ENCODE measurements around the gene ADGRL3.

Gene ADGRL3

GRCh38 chr4:61407642-61408618 is 207.8 kb downstream of the ADGRL3 start:
- TF ChIP-seq EZH2 (IDR thresholded peaks at IDR 0.05; ENCODE audit: borderline replicate concordance, low read depth, low read length, severe bottlenecking) (no peak), CTCF (IDR thresholded peaks at IDR 0.05; ENCODE audit: borderline replicate concordance, extremely low read depth, low read length, poor library complexity, severe bottlenecking) (no peak)
- Histone ChIP-seq H3K79me2 (ENCODE audit: insufficient read depth, low read length) (no peaks in the 10 kb centered on the region), H3K36me3 (ENCODE audit: insufficient read depth, low read length) (no peaks in the 10 kb centered on the region), H3K27me3 (ENCODE audit: insufficient read depth, low read length, poor library complexity) (no peaks in the 10 kb centered on the region), H4K20me1 (ENCODE audit: insufficient read depth, low read length) (no peaks in the 10 kb centered on the region), H3K27ac (ENCODE audit: low read length) (no peak overlapping the region), H3K4me3 (ENCODE audit: low read depth in 1 of 2, low read length in 2 of 2) (no peak overlapping the region), H2AFZ (ENCODE audit: low read depth, low read length) (no peak overlapping the region), H3K9me3 (ENCODE audit: insufficient read depth, low read length, severe bottlenecking) (no peaks in the 10 kb centered on the region), H3K9ac (ENCODE audit: low read depth, low read length) (no peak overlapping the region), H3K4me2 (ENCODE audit: insufficient read depth, low read length) (no peak overlapping the region), H3K4me1 (ENCODE audit: insufficient read depth, low read length) (no peaks in the 10 kb centered on the region)
- ATAC-seq (ENCODE audit: insufficient read depth, low read depth) (no peak), DNase-seq (no peak)

- H3K36me3 ChIP-seq (ENCODE audit: insufficient read depth, low read length), result no peaks in the 10 kb centered on the region
- no peak overlapping the region for H2AFZ ChIP-seq (ENCODE audit: low read depth, low read length)
- H3K4me3 ChIP-seq (ENCODE audit: low read depth in 1 of 2, low read length in 2 of 2), result no peak overlapping the region
- no peaks in the 10 kb centered on the region for H4K20me1 ChIP-seq (ENCODE audit: insufficient read depth, low read length)
- H3K79me2 ChIP-seq (ENCODE audit: insufficient read depth, low read length), result no peaks in the 10 kb centered on the region
- TF ChIP-seq EZH2 (IDR thresholded peaks at IDR 0.05; ENCODE audit: borderline replicate concordance, low read depth, low read length, severe bottlenecking) (no peak), CTCF (IDR thresholded peaks at IDR 0.05; ENCODE audit: borderline replicate concordance, extremely low read depth, low read length, poor library complexity, severe bottlenecking) (no peak)
- no peaks in the 10 kb centered on the region for H3K27me3 ChIP-seq (ENCODE audit: insufficient read depth, low read length, poor library complexity)
- DNase-seq (no peak), ATAC-seq (ENCODE audit: insufficient read depth, low read depth) (no peak)
- H3K4me1 ChIP-seq (ENCODE audit: insufficient read depth, low read length), result no peaks in the 10 kb centered on the region
- no peak overlapping the region for H3K9ac ChIP-seq (ENCODE audit: low read depth, low read length)
- H3K4me2 ChIP-seq (ENCODE audit: insufficient read depth, low read length), result no peak overlapping the region
- H3K27ac ChIP-seq (ENCODE audit: low read length), result no peak overlapping the region
- H3K9me3 ChIP-seq (ENCODE audit: insufficient read depth, low read length, severe bottlenecking), result no peaks in the 10 kb centered on the region
Observed at GRCh38 chr4:61408861-61409260, 208.7 kb downstream of the ADGRL3 start.

- no peak overlapping the region for H3K9ac ChIP-seq (ENCODE audit: low read depth, low read length)
- ATAC-seq (ENCODE audit: insufficient read depth, low read depth) (no peak), DNase-seq (no peak)
- H3K27me3 ChIP-seq (ENCODE audit: insufficient read depth, low read length, poor library complexity), result no peaks in the 10 kb centered on the region
- no peak for TF ChIP-seq CTCF (IDR thresholded peaks at IDR 0.05; ENCODE audit: borderline replicate concordance, extremely low read depth, low read length, poor library complexity, severe bottlenecking)
- no peak for TF ChIP-seq EZH2 (IDR thresholded peaks at IDR 0.05; ENCODE audit: borderline replicate concordance, low read depth, low read length, severe bottlenecking)
- no peaks in the 10 kb centered on the region for H3K9me3 ChIP-seq (ENCODE audit: insufficient read depth, low read length, severe bottlenecking)
- H3K79me2 ChIP-seq (ENCODE audit: insufficient read depth, low read length), result no peaks in the 10 kb centered on the region
- no peak overlapping the region for H3K4me2 ChIP-seq (ENCODE audit: insufficient read depth, low read length)
- no peak overlapping the region for H3K27ac ChIP-seq (ENCODE audit: low read length)
- no peak overlapping the region for H3K4me3 ChIP-seq (ENCODE audit: low read depth in 1 of 2, low read length in 2 of 2)
- H3K36me3 ChIP-seq (ENCODE audit: insufficient read depth, low read length), result no peaks in the 10 kb centered on the region
- H3K4me1 ChIP-seq (ENCODE audit: insufficient read depth, low read length), result no peaks in the 10 kb centered on the region
- H4K20me1 ChIP-seq (ENCODE audit: insufficient read depth, low read length), result no peaks in the 10 kb centered on the region
- H2AFZ ChIP-seq (ENCODE audit: low read depth, low read length), result no peak overlapping the region
Observed at GRCh38 chr4:61411241-61411640, 211.1 kb downstream of the ADGRL3 start.
